HEK293 (cell line): ENCODE measurements around the gene ZNF735.

Experiments used
- CTCF ChIP-seq: fragments of 450-650 bp; formaldehyde crosslinking; IDR thresholded peaks from 2 replicates; pipeline ENCODE4 v1.5.1; 2016; ENCODE audit warnings: missing biosample characterization, missing genetic modification characterization
- INSM2 ChIP-seq: fragments of 450-650 bp; formaldehyde crosslinking; IDR thresholded peaks from 2 replicates; pipeline ENCODE4 v1.5.1; 2016; ENCODE audit warnings: missing biosample characterization, missing genetic modification characterization
- ZNF146 ChIP-seq: fragments of 450-650 bp; formaldehyde crosslinking; IDR thresholded peaks from 2 replicates; pipeline ENCODE4 v1.5.1; 2016; ENCODE audit warnings: missing biosample characterization, missing genetic modification characterization
- ZNF423 ChIP-seq: fragments of 450-650 bp; formaldehyde crosslinking; IDR thresholded peaks from 2 replicates; pipeline ENCODE4 v1.5.1; 2016; ENCODE audit warnings: missing biosample characterization, missing genetic modification characterization
- ZNF530 ChIP-seq: fragments of 450-650 bp; formaldehyde crosslinking; IDR thresholded peaks from 2 replicates; pipeline ENCODE4 v1.5.1; 2016; ENCODE audit warnings: low read depth, missing biosample characterization, missing genetic modification characterization

GRCh38 chr7:64174941-64175340 lies 32.1 kb upstream of the ZNF735 start:
- TF ChIP-seq CTCF (tag by site-specific recombination) = no peak
- no peak for TF ChIP-seq ZNF530 (tag by site-specific recombination)
- TF ChIP-seq ZNF146 = no peak
- no peak for TF ChIP-seq INSM2
- TF ChIP-seq ZNF423 (tag by site-specific recombination) = no peak
